ENCODE measurements around the gene ANKH. TPM values are rescaled to one million over a fixed set of nuclear protein-coding genes. Genes with fewer than 3 reads are reported as not detected.

ANKH gene
- polyA plus RNA-seq, 1 experiment = 14.2 TPM

DNA sequence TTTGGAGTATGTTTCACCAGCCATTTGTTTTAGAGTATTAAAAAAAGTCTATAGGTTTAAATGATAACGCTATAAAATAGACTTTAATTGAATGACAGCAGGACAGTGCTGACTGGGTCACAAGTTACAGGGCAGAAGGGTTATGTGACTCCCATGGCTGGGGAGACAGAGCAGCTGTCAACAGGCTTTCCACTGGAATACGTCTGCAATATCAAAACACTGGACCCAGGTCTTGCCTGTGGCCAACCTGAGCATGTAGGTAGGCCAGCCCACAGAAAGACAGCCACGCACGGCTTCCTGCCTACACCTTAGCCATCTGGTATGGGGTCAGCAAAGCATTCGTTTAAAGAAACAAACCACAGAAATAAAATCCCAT is 126.4 kb downstream of the ANKH start:
- no peak for TF ChIP-seq CTCF (IDR thresholded peaks at IDR 0.05; ENCODE audit: low read depth, low read length)
- DNase-seq (ENCODE audit: low read depth, low spot score) = no peak
- Histone ChIP-seq H3K9me3 (ENCODE audit: control insufficient read depth, insufficient read depth, low read length) (no peaks in the 10 kb centered on the region), H3K27ac (ENCODE audit: low read depth, low read length) (no peak overlapping the region), H3K27me3 (ENCODE audit: control insufficient read depth, insufficient read depth, low read length) (no peaks in the 10 kb centered on the region), H3K4me3 (ENCODE audit: low read depth, low read length) (no peak overlapping the region)
- POLR2A ChIA-PET = no interaction called here
- CTCF ChIA-PET = no interaction called here

- ChIA-PET POLR2A (no interaction called here), CTCF (interaction anchor here (2.0 kb wide), 1 partner anchor 17 kb away, joined by 14 read pairs; no protein-coding TSS in a partner anchor)
- no peaks in the 10 kb centered on the region for H3K27me3 ChIP-seq (ENCODE audit: control insufficient read depth, insufficient read depth, low read length)
- no peaks in the 10 kb centered on the region for H3K9me3 ChIP-seq (ENCODE audit: control insufficient read depth, insufficient read depth, low read length)
- DNase-seq (ENCODE audit: low read depth, low spot score) = no peak
- H3K27ac ChIP-seq (ENCODE audit: low read depth, low read length) = no peak overlapping the region
- H3K4me3 ChIP-seq (ENCODE audit: low read depth, low read length) = no peak overlapping the region
- TF ChIP-seq CTCF (IDR thresholded peaks at IDR 0.05; ENCODE audit: low read depth, low read length) = no peak
Measured at GRCh38 chr5:14744296-14745187, 127.0 kb downstream of the ANKH start.

DNA sequence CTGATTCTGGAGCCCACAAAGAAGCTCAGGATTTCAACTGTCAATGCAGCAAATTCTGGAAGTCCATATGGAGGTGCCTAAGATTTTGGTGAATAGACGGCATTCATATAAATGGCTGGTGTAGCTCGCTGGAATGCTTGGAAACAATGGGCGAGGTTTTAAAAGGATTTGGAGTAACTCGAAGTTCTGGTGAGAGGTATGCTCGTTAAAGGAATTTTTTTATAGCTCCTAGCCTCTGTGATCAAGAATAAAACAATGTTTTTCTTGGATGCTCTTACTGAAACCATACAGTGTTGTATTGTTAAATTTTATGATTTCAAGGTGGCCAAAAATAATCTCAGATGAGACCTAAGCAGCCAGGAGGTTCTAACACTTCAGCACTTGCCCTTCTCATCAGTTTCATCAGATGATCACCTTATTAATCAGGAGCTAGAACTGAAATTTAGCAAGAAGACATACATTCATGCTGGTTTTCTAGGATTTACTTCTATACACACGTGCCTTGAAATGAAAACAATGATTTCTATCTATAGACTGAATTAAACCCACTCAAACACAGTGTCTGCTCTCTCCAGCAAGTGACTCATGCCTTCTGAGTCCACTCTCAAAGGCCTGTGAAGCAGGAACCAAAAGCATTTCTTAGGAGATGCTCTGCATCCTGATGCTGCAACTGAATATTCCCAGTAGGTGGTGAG is 127.8 kb downstream of the ANKH start:
- H3K27ac ChIP-seq (ENCODE audit: low read depth, low read length) = no peak overlapping the region
- POLR2A ChIA-PET = interaction anchor here (1.1 kb wide), 1 partner anchor 260 kb away, joined by 3 read pairs; no protein-coding TSS in a partner anchor
- H3K4me3 ChIP-seq (ENCODE audit: low read depth, low read length) = no peak overlapping the region
- no peaks in the 10 kb centered on the region for H3K27me3 ChIP-seq (ENCODE audit: control insufficient read depth, insufficient read depth, low read length)
- peak; percentile 32 for DNase-seq (ENCODE audit: low read depth, low spot score)
- TF ChIP-seq CTCF (IDR thresholded peaks at IDR 0.05; ENCODE audit: low read depth, low read length) = no peak
- no peaks in the 10 kb centered on the region for H3K9me3 ChIP-seq (ENCODE audit: control insufficient read depth, insufficient read depth, low read length)
- CTCF ChIA-PET = interaction anchor here (2.0 kb wide), 1 partner anchor 16 kb away, joined by 14 read pairs; no protein-coding TSS in a partner anchor

DNA sequence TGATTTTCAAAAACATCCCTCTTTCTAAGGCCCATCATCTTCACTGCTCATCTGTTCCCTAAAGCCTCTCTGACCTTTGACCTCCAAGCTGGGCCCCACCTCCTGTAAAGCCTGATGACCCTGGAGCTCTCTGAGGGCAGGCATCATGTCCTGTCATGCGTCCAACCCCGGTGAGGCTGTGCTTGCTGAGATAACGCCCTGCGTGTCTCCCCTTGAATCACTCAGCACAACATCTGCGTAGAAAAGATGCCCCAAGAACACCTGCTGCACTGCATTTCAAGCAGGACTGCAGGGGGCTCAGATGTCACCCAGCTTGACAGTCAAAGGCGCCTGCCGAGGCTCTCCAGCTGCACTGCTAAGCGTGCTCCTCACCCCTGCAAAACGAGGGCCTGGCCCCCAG is 129.1 kb downstream of the ANKH start:
- Histone ChIP-seq H3K9me3 (ENCODE audit: control insufficient read depth, insufficient read depth, low read length) (no peaks in the 10 kb centered on the region), H3K27ac (ENCODE audit: low read depth, low read length) (no peak overlapping the region), H3K27me3 (ENCODE audit: control insufficient read depth, insufficient read depth, low read length) (no peaks in the 10 kb centered on the region), H3K4me3 (ENCODE audit: low read depth, low read length) (no peak overlapping the region)
- ChIA-PET POLR2A (no interaction called here), CTCF (interaction anchor here (2.0 kb wide), 1 partner anchor 15 kb away, joined by 14 read pairs; no protein-coding TSS in a partner anchor)
- no peak for TF ChIP-seq CTCF (IDR thresholded peaks at IDR 0.05; ENCODE audit: low read depth, low read length)
- DNase-seq (ENCODE audit: low read depth, low spot score) = no peak
